LNCAP (cell line): ENCODE results near the gene ADGRF4.

Source experiments
- CTCF ChIP-seq: fragments of 450-650 bp; IDR thresholded peaks from 2 replicates; pipeline ENCODE4 v1.5.1; 2017; ENCODE audit warnings: mild to moderate bottlenecking

The ADGRF4 gene

GRCh38 chr6:47710295-47710694, 11.9 kb downstream of the ADGRF4 start:
- no peak for TF ChIP-seq CTCF

GRCh38 chr6:47713200-47713599, 14.8 kb downstream of the ADGRF4 start:
- no peak for TF ChIP-seq CTCF

- no peak for TF ChIP-seq CTCF
Observed at GRCh38 chr6:47714802-47715201, 16.4 kb downstream of the ADGRF4 start.

GRCh38 chr6:47715782-47716181, 17.4 kb downstream of the ADGRF4 start:
- TF ChIP-seq CTCF: no peak

GRCh38 chr6:47716207-47716606, 17.8 kb downstream of the ADGRF4 start:
- no peak for TF ChIP-seq CTCF

- TF ChIP-seq CTCF: no peak
Observed at GRCh38 chr6:47718571-47718970, 20.2 kb downstream of the ADGRF4 start.

GRCh38 chr6:47721189-47721588, 22.8 kb downstream of the ADGRF4 start:
- TF ChIP-seq CTCF: no peak

GRCh38 chr6:47722194-47722593, 23.8 kb downstream of the ADGRF4 start:
- TF ChIP-seq CTCF: no peak
